ENCODE data around the gene PRPF19.

DNA sequence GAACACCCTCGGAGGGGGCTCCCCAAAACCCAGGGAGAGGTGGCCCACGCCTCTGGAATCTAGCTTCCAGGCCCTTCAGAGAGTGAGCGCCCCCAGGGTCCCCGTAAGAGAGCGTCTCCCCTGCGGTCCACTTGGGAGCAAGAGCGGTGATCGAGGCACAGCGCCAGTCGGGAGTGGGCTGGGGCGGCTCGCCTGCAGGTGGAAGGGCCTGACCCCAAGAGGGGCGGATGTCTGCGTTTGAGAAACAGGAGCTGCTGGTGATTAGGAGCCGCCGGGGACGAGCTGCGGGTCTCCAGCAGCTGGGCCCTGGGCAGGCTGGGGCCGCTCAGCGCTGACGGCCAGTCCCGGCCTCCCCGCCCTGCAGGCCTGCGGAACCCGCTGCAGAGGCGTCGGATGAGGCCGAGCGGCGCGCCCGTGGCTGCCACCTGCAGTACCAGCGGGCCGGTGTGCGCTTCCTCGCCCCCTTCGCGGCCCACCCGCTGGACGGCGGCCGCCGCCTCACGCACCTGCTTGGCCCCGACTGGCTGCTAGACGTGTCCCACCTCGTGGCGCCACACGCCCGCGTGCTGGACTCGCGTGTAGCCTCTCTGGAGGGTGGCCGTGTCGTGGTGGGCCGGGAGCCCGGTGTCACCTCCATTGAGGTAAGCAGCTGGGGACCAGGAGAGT is 27.9 kb upstream of the PRPF19 start:
- TF ChIP-seq, protein P1, sequence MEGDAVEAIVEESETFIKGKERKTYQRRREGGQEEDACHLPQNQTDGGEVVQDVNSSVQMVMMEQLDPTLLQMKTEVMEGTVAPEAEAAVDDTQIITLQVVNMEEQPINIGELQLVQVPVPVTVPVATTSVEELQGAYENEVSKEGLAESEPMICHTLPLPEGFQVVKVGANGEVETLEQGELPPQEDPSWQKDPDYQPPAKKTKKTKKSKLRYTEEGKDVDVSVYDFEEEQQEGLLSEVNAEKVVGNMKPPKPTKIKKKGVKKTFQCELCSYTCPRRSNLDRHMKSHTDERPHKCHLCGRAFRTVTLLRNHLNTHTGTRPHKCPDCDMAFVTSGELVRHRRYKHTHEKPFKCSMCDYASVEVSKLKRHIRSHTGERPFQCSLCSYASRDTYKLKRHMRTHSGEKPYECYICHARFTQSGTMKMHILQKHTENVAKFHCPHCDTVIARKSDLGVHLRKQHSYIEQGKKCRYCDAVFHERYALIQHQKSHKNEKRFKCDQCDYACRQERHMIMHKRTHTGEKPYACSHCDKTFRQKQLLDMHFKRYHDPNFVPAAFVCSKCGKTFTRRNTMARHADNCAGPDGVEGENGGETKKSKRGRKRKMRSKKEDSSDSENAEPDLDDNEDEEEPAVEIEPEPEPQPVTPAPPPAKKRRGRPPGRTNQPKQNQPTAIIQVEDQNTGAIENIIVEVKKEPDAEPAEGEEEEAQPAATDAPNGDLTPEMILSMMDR (IDR thresholded peaks at IDR 0.05; ENCODE audit: insufficient read depth, low read depth, low read length) = no peak
- no peak for TF ChIP-seq EZH2 (IDR thresholded peaks at IDR 0.05; ENCODE audit: insufficient read depth, low read length)

All from astrocyte (in vitro differentiated cells and primary cell).